Astrocyte (in vitro differentiated cells and primary cell): Measurements from ENCODE around the gene F10.

ENCODE experiments used
- EZH2 ChIP-seq: IDR thresholded peaks from 2 replicates; pipeline ENCODE4 v1.6.1; 2012; ENCODE audit warnings: mild to moderate bottlenecking, low read length, inconsistent platforms; ENCODE audit not compliant: insufficient read depth
- TF ChIP-seq, protein P1 (sequence below): IDR thresholded peaks from 2 replicates; pipeline ENCODE4 v1.5.1; 2011; ENCODE audit warnings: low read depth, mild to moderate bottlenecking, inconsistent platforms, low read length, moderate library complexity; ENCODE audit not compliant: insufficient read depth

GRCh38 chr13:113146750-113147149 is 24.2 kb downstream of the F10 start:
- TF ChIP-seq, protein P1, sequence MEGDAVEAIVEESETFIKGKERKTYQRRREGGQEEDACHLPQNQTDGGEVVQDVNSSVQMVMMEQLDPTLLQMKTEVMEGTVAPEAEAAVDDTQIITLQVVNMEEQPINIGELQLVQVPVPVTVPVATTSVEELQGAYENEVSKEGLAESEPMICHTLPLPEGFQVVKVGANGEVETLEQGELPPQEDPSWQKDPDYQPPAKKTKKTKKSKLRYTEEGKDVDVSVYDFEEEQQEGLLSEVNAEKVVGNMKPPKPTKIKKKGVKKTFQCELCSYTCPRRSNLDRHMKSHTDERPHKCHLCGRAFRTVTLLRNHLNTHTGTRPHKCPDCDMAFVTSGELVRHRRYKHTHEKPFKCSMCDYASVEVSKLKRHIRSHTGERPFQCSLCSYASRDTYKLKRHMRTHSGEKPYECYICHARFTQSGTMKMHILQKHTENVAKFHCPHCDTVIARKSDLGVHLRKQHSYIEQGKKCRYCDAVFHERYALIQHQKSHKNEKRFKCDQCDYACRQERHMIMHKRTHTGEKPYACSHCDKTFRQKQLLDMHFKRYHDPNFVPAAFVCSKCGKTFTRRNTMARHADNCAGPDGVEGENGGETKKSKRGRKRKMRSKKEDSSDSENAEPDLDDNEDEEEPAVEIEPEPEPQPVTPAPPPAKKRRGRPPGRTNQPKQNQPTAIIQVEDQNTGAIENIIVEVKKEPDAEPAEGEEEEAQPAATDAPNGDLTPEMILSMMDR: no peak
- TF ChIP-seq EZH2: no peak
